ENCODE results near the gene ERH. TPM values are rescaled to one million over a fixed set of nuclear protein-coding genes. Genes with fewer than 3 reads are reported as not detected.

The ERH gene
- total RNA-seq, 1 donor from 2014 or later = 337 TPM

DNA sequence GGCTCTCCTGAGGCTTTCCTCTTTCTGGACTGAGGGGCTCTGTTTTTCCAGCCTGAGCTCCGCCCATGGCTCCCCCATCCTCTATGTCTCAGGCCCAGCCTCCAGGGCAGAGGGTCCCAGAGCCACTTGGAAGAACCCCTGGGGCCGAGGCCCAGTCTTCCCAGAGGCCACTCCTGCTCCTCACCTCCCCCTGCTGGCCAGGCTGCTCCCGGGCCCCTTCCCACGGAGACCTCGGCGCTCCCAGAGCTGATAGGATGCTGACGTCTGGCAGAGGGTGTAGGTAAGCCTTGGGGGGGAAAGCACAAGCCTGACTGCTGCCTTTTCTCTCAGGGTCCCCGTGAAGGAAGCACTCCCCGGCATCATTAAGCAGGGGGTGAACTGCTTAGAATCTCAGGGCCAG is 51.4 kb downstream of the ERH start:
- Mint-ChIP-seq H3K4me3 (no peak overlapping the region), H3K4me1 (peaks cover 16% of the 10 kb centered on the region), H3K27me3 (ENCODE audit: insufficient read depth, low read depth) (peaks cover 7% of the 10 kb centered on the region), H3K27ac (no peak overlapping the region), H3K36me3 (peaks cover 8% of the 10 kb centered on the region), H3K9me3 (no peaks in the 10 kb centered on the region)
- no peak overlapping the region for H3K4me3 ChIP-seq
- H3K9ac ChIP-seq = no peak overlapping the region
- no peaks in the 10 kb centered on the region for H3K27me3 ChIP-seq
- H3K4me2 ChIP-seq = no peak overlapping the region
- DNase-seq (ENCODE audit: low spot score) = peak; percentile 84
- no peak overlapping the region for H3K27ac ChIP-seq
- H4K20me1 ChIP-seq (ENCODE audit: low read depth) = no peaks in the 10 kb centered on the region
- H2AFZ ChIP-seq (replicated peaks) = no peak overlapping the region
- H3K79me2 ChIP-seq (ENCODE audit: low read depth) = no peaks in the 10 kb centered on the region
- peaks cover 20% of the 10 kb centered on the region for H3K4me1 ChIP-seq
- peaks cover 3% of the 10 kb centered on the region for H3F3A ChIP-seq (ENCODE audit: low read depth)
- H3K36me3 ChIP-seq = no peaks in the 10 kb centered on the region
- no peaks in the 10 kb centered on the region for H3K9me3 ChIP-seq (ENCODE audit: low read depth)
- TF ChIP-seq CTCF (IDR thresholded peaks at IDR 0.05) = peak; percentile 81
- TF ChIP-seq EZH2 (IDR thresholded peaks at IDR 0.05) = no peak
- no peak for TF ChIP-seq EZH2phosphoT487 (IDR thresholded peaks at IDR 0.05)

DNA sequence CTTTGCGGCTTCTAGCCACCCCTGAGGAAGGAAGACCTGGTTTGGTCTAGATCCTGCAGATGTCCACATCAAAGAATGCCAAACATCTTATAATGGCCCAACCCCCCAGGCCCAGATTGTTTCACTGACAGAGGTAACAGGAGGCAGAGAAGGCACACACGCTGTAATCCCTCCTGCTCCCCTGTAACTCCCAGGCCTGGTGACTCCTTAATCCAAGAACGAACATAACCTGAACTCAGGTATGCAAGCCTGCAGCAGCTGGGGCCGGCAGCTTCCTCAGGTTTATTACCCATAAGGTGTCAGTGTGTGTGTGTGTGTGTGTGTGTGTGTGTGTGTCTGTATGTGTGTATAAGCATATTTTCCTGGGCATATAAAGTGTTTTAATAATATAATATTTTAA is 52.7 kb downstream of the ERH start:
- Histone ChIP-seq H3K36me3 (no peaks in the 10 kb centered on the region), H3K9ac (no peak overlapping the region), H3K4me2 (no peak overlapping the region), H3K4me1 (peaks cover 8% of the 10 kb centered on the region), H4K20me1 (ENCODE audit: low read depth) (no peaks in the 10 kb centered on the region), H3K9me3 (ENCODE audit: low read depth) (no peaks in the 10 kb centered on the region), H3K4me3 (no peak overlapping the region), H3K79me2 (ENCODE audit: low read depth) (no peaks in the 10 kb centered on the region), H2AFZ (replicated peaks) (no peak overlapping the region), H3K27ac (no peak overlapping the region), H3K27me3 (no peaks in the 10 kb centered on the region), H3F3A (ENCODE audit: low read depth) (peaks cover 3% of the 10 kb centered on the region)
- no peaks in the 10 kb centered on the region for H3K9me3 Mint-ChIP-seq
- H3K36me3 Mint-ChIP-seq = peaks cover 12% of the 10 kb centered on the region
- peaks cover 3% of the 10 kb centered on the region for H3K4me1 Mint-ChIP-seq
- H3K27ac Mint-ChIP-seq = no peak overlapping the region
- no peak for TF ChIP-seq EZH2 (IDR thresholded peaks at IDR 0.05)
- no peak for TF ChIP-seq EZH2phosphoT487 (IDR thresholded peaks at IDR 0.05)
- no peak for TF ChIP-seq CTCF (IDR thresholded peaks at IDR 0.05)
- DNase-seq (ENCODE audit: low spot score) = peak; percentile 42
- H3K27me3 Mint-ChIP-seq (ENCODE audit: insufficient read depth, low read depth) = peaks cover 2% of the 10 kb centered on the region
- H3K4me3 Mint-ChIP-seq = no peak overlapping the region

DNA sequence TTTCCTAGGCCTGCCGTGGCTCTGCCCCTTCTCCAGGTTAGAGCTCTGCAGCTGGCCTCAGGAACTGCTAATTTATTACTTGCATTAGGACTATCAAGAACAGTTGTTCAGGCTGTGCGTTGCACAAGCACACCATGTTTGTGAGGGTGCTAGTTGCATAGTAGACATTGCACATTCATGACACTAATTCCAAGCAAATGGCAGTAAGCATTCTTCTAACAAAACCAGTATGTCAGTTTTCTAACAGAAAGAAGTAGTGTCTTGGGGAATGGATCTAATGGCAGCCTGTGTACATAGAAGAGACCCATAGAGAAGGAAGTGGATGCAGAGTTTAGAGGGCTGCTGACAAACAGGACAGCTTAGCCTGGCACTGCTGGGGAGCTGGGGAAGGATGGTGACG is 53.9 kb downstream of the ERH start:
- Histone ChIP-seq H3K4me2 (no peak overlapping the region), H3K9me3 (ENCODE audit: low read depth) (no peaks in the 10 kb centered on the region), H3F3A (ENCODE audit: low read depth) (peaks cover 3% of the 10 kb centered on the region), H3K79me2 (ENCODE audit: low read depth) (no peaks in the 10 kb centered on the region), H3K4me1 (peaks cover 4% of the 10 kb centered on the region), H3K27me3 (no peaks in the 10 kb centered on the region), H3K4me3 (no peak overlapping the region), H2AFZ (replicated peaks) (no peak overlapping the region), H3K36me3 (no peaks in the 10 kb centered on the region), H3K9ac (no peak overlapping the region), H3K27ac (no peak overlapping the region), H4K20me1 (ENCODE audit: low read depth) (no peaks in the 10 kb centered on the region)
- Mint-ChIP-seq H3K27me3 (ENCODE audit: insufficient read depth, low read depth) (peaks cover 2% of the 10 kb centered on the region), H3K9me3 (no peaks in the 10 kb centered on the region), H3K4me1 (no peaks in the 10 kb centered on the region), H3K36me3 (peaks cover 12% of the 10 kb centered on the region), H3K4me3 (no peak overlapping the region), H3K27ac (no peak overlapping the region)
- DNase-seq (ENCODE audit: low spot score) = no peak
- TF ChIP-seq EZH2phosphoT487 (IDR thresholded peaks at IDR 0.05) (no peak), CTCF (IDR thresholded peaks at IDR 0.05) (no peak), EZH2 (IDR thresholded peaks at IDR 0.05) (no peak)
